Activated T-helper 2 cell treated with anti-CD3 and anti-CD28 coated beads, Interferon-gamma antibody, Interleukin-2, Interleukin-4, amounts not matched to agents 10 μg/mL and 5 μg/mL and 100 μg/mL, durations not matched to agents 14 hours and 24 hours and 36 hours (primary cell): ENCODE data around the gene PSMB11. TPM values are rescaled to one million over a fixed set of nuclear protein-coding genes. Genes with fewer than 3 reads are reported as not detected.

ENCODE experiments used
- DNase-seq: peaks from one replicate; pipeline ENCODE4 v3.0.0; 2021; ENCODE audit warnings: low spot score
- H3K27ac Mint-ChIP-seq: one replicate; pipeline ENCODE4 v1.8.0; 2021; ENCODE audit warnings: mixed read lengths
- H3K27me3 Mint-ChIP-seq: one replicate; pipeline ENCODE4 v1.8.0; 2021; ENCODE audit warnings: low read depth, mixed read lengths
- H3K36me3 Mint-ChIP-seq: one replicate; pipeline ENCODE4 v1.8.0; 2021; ENCODE audit warnings: low read depth, mixed read lengths
- H3K4me1 Mint-ChIP-seq: one replicate; pipeline ENCODE4 v1.8.0; 2021; ENCODE audit warnings: low read depth, mixed read lengths
- H3K4me3 Mint-ChIP-seq: one replicate; pipeline ENCODE4 v1.8.0; 2021; ENCODE audit warnings: low read depth, mild to moderate bottlenecking, moderate library complexity, mixed read lengths
- H3K9me3 Mint-ChIP-seq: one replicate; pipeline ENCODE4 v1.8.0; 2021; ENCODE audit warnings: mixed read lengths
- intact Hi-C: fragments of 100-400 bp; cut with micrococcal nuclease; formaldehyde crosslinking; loops from one replicate; pipeline ENCODE4 v1.15.1; 2023
- total RNA-seq: library from RNA; stranded (reverse); gene quantifications from 2 replicates; pipeline ENCODE4 v1.2.3, GENCODE V29; 2022

Gene PSMB11
- total RNA-seq, 1 donor from 2014 or later = not detected

DNA sequence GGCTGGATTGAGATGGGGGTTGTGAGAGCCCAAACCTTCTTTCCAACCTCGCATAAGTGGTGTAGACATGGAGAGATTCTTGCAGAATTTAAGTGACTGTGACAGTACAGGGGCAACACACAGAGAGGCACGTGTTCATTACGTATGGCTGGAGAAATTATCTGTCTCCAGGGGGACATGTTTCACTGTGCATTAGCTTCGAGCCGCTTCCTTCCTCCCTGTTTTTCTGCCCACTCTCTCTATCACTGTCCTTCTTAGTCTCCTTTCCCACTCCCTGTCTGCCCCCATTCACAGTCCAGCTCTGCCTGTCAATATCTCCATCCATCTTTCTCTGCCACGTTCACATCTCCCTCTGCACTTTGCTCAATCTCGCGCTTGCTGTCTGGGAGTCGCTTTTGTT is 20.6 kb upstream of the PSMB11 start:
- Mint-ChIP-seq H3K27ac (no peak overlapping the region), H3K4me1 (peaks cover 35% of the 10 kb centered on the region), H3K36me3 (peaks cover 40% of the 10 kb centered on the region), H3K9me3 (no peaks in the 10 kb centered on the region), H3K4me3 (no peak overlapping the region), H3K27me3 (no peaks in the 10 kb centered on the region)
- no peak for DNase-seq
- intact Hi-C loops = no loop called here

GRCh38 chr14:23021889-23022442 is 20.0 kb upstream of the PSMB11 start:
- intact Hi-C loops = no loop called here
- no peaks in the 10 kb centered on the region for H3K27me3 Mint-ChIP-seq
- H3K36me3 Mint-ChIP-seq = peaks cover 40% of the 10 kb centered on the region
- H3K4me1 Mint-ChIP-seq = peaks cover 35% of the 10 kb centered on the region
- H3K9me3 Mint-ChIP-seq = no peaks in the 10 kb centered on the region
- no peak overlapping the region for H3K27ac Mint-ChIP-seq
- H3K4me3 Mint-ChIP-seq = no peak overlapping the region
- DNase-seq = no peak

DNA sequence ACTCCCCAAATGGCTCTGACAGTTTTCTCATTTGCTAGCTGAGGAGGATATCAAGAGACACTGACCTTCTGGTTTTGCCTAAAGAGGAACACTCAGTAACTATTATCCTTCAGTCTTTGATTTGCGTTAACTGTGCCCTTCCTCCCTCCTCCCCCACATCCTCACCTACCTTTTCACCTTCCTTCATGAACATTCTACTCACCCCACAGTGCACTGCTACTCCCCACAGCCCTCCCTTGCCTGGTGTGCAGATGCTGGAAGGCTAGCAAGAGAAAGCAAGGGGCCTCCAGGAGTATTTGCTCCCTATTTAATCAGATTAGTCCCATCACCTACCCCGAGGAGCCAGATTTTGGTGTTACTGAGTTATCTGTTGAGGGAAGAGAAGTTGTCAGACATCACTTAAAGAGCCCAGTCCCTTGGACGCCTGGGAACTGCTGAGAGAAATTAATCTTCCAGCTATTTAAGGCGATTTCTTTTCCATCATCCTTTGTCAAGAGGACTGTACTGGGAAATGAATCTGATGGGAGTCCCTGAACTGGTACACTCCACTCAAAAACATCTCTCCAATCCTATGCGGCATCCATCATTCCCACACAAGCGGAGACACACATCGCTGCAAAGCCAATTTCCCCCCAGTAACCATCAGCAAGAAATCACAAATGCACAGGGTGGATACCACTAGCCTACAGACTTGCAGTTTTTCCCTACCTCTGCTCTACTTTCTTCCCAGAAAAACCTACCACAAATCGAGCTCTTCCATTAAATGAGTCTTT is 18.8 kb upstream of the PSMB11 start:
- Mint-ChIP-seq H3K27ac (peak overlapping the region; percentile 1), H3K4me3 (no peak overlapping the region), H3K36me3 (peaks cover 49% of the 10 kb centered on the region), H3K9me3 (no peaks in the 10 kb centered on the region), H3K4me1 (peaks cover 37% of the 10 kb centered on the region), H3K27me3 (no peaks in the 10 kb centered on the region)
- no peak for DNase-seq
- intact Hi-C loops = no loop called here

DNA sequence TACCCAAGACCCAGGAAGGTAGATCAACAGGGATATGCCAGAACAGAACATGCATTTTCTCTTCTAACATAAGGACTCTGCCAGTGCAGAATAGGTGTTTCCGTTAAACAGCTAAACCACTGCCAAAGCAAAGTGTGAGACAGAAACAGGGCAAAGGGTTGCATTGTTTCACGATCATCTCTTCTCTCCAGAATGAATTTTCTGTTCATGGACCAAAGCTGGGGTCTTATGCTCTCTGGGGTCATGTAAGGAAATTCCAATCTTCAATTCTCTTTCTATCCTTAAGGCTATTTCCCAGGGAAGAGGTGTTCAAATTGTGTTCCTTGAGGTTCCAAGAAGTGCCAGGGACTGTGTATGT is 18.2 kb upstream of the PSMB11 start:
- no peak for DNase-seq
- H3K36me3 Mint-ChIP-seq = peaks cover 52% of the 10 kb centered on the region
- H3K27me3 Mint-ChIP-seq = no peaks in the 10 kb centered on the region
- intact Hi-C loops = no loop called here
- peak overlapping the region; percentile 30 for H3K27ac Mint-ChIP-seq
- H3K4me3 Mint-ChIP-seq = no peak overlapping the region
- peaks cover 40% of the 10 kb centered on the region for H3K4me1 Mint-ChIP-seq
- no peaks in the 10 kb centered on the region for H3K9me3 Mint-ChIP-seq

DNA sequence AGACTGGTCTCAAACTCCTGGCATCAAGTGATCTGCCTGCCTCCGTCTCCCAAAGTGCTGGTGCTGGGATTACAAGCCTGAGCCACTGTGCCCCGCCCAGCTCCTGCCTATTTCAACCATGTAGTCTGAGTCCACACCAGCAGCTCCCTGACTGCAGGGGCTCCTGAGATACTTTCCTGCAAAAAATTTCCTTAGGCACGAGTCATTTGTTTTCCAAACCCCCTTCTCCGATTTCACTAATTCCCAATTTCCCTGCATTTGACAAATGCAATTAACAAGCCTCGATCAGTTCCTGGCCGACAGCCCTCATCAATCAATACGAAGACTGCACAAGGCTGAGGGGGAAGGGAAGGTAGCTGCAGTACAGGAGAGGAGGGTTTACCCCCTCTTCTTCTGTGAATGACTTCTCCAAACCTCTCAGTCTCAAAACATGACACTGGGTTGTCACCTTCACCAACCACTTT is 17.4 kb upstream of the PSMB11 start:
- Mint-ChIP-seq H3K9me3 (no peaks in the 10 kb centered on the region), H3K27ac (peak overlapping the region; percentile 70), H3K4me3 (peak overlapping the region; percentile 30), H3K36me3 (peaks cover 60% of the 10 kb centered on the region), H3K27me3 (no peaks in the 10 kb centered on the region), H3K4me1 (peaks cover 47% of the 10 kb centered on the region)
- no peak for DNase-seq
- intact Hi-C loops = no loop called here

DNA sequence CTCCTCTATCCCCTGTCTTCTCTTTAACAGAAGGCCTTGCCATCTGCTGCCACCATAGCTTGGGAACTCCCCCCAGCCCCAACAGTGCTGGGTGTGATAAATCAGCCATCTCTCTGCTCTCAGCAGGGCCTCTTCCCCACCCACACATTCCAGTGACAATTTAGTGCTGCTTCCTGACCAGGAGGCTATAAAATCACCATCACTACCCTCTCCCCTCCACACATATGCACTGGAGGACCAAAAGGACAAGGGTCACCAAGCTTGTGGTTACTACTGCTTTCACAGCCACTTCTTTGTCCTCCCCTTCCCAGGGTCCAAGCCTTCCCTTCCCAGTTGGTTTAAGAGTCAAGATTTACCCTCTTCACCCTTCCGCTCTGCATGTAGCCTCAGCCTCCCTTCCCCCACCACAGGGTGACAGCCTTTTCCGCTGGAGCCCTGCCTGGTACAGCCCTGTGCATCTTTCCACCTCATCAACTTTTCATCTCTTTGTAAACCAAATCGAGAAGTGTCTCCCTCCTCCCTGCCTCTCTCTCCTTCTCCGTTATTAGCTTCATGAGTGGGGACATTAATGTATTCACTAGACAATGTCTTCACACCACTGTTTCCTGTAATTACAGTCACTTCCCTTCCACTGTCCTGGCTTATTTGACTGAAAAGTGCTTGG is 16.7 kb upstream of the PSMB11 start:
- peaks cover 47% of the 10 kb centered on the region for H3K4me1 Mint-ChIP-seq
- intact Hi-C loops = no loop called here
- peaks cover 60% of the 10 kb centered on the region for H3K36me3 Mint-ChIP-seq
- H3K27ac Mint-ChIP-seq = peak overlapping the region; percentile 70
- H3K27me3 Mint-ChIP-seq = no peaks in the 10 kb centered on the region
- H3K9me3 Mint-ChIP-seq = no peaks in the 10 kb centered on the region
- peak overlapping the region; percentile 6 for H3K4me3 Mint-ChIP-seq
- no peak for DNase-seq

- H3K4me3 Mint-ChIP-seq = peak overlapping the region; percentile 1
Measured at GRCh38 chr14:23028799-23029198, 13.2 kb upstream of the PSMB11 start.

GRCh38 chr14:23030936-23031335 is 11.1 kb upstream of the PSMB11 start:
- no peak for DNase-seq
- Mint-ChIP-seq H3K27me3 (no peaks in the 10 kb centered on the region), H3K4me1 (peaks cover 37% of the 10 kb centered on the region), H3K36me3 (peaks cover 61% of the 10 kb centered on the region), H3K9me3 (no peaks in the 10 kb centered on the region), H3K4me3 (no peak overlapping the region), H3K27ac (no peak overlapping the region)
- intact Hi-C loops = no loop called here

More at GRCh38 chr14:23028799-23029198, 13.2 kb upstream of the PSMB11 start:
- intact Hi-C loops = loop anchor here (1.0 kb wide), 1 partner anchor 21 kb away; no protein-coding TSS in a partner anchor
- Mint-ChIP-seq H3K4me1 (peaks cover 46% of the 10 kb centered on the region), H3K27me3 (no peaks in the 10 kb centered on the region), H3K9me3 (no peaks in the 10 kb centered on the region), H3K27ac (peak overlapping the region; percentile 53), H3K36me3 (peaks cover 74% of the 10 kb centered on the region)
- DNase-seq = no peak

GRCh38 chr14:23033251-23033727 is 8.7 kb upstream of the PSMB11 start:
- H3K4me3 Mint-ChIP-seq = peak overlapping the region; percentile 92
- H3K27me3 Mint-ChIP-seq = no peaks in the 10 kb centered on the region
- peaks cover 32% of the 10 kb centered on the region for H3K4me1 Mint-ChIP-seq
- peak overlapping the region; percentile 88 for H3K27ac Mint-ChIP-seq
- DNase-seq = no peak
- H3K36me3 Mint-ChIP-seq = peaks cover 48% of the 10 kb centered on the region
- intact Hi-C loops = no loop called here
- H3K9me3 Mint-ChIP-seq = no peaks in the 10 kb centered on the region

DNA sequence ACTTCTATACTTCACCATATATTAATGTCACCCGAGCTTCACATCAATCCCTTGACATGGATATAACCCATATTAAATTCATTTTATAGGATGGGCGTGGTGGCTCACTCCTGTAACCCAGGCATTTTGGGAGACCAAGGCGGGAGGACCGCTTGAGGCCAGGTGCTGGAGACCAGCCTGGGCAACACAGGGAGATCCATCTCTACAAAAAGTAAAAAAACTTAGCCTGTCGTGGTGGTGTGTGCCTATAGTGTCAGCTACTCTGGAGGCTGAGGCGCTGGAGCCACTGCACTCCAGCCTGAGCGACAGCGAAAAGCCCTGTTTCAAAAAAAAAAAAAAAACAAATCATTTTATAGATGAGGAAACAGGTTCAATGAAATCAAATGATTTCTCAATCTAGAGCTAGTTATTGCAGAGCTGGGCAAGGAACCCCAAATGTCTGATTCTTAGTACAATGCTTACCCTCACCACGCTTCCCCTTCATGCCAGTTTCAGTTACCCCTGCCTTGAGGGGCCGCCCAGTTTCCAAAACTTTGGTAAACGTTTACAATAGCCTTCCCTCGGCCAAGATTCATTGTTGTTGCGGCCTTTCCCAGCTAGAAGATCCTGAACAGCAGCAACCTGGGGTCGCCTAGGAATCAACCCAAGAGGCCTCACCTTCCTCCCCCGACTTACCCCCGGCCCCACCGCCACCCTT is 8.1 kb upstream of the PSMB11 start:
- intact Hi-C loops = loop anchor here (2.0 kb wide), 2 partner anchors 23 to 61 kb away; partner anchors contain the start of genes ACIN1, C14orf119 and CDH24

GRCh38 chr14:23034498-23035302 is 7.3 kb upstream of the PSMB11 start, which contains the start of gene PSMB5:
PSMB5 (minus strand) TSS chr14:23034900; CDS start chr14:23034881, 19 bp downstream.
- Mint-ChIP-seq H3K27ac (peak within 1 kb of the TSS; percentile 88), H3K36me3 (peaks cover 37% of the 10 kb centered on the region)

More for the DNA sequence above, 8.1 kb upstream of the PSMB11 start:
- peak overlapping the region; percentile 92 for H3K4me3 Mint-ChIP-seq
- H3K9me3 Mint-ChIP-seq = no peaks in the 10 kb centered on the region
- H3K36me3 Mint-ChIP-seq = peaks cover 43% of the 10 kb centered on the region
- H3K27me3 Mint-ChIP-seq = peaks cover 1% of the 10 kb centered on the region
- H3K27ac Mint-ChIP-seq = peak overlapping the region; percentile 88
- H3K4me1 Mint-ChIP-seq = peaks cover 27% of the 10 kb centered on the region
- DNase-seq = no peak

More at GRCh38 chr14:23034498-23035302, 7.3 kb upstream of the PSMB11 start, which contains the start of gene PSMB5:
- DNase-seq = peak; percentile 86
- H3K4me1 Mint-ChIP-seq = peaks cover 22% of the 10 kb centered on the region
- intact Hi-C loops = loop anchor here (1.0 to 2.0 kb wide), 3 partner anchors 22 to 60 kb away; partner anchors contain the start of genes ACIN1, C14orf119 and CDH24
- H3K4me3 Mint-ChIP-seq = peak within 1 kb of the TSS; percentile 92
- peaks cover 2% of the 10 kb centered on the region for H3K27me3 Mint-ChIP-seq
- H3K9me3 Mint-ChIP-seq = no peaks in the 10 kb centered on the region
